Neuronal stem cell (in vitro differentiated cells): ENCODE results near the gene ATP5PD.
A peak's percentile ranks its signal among the peaks of the same experiment; 100 is the strongest.

Experiments used
- DNase-seq: peaks from one replicate; pipeline ENCODE4 v3.0.0-alpha.2; 2013; ENCODE audit warnings: low spot score
- H2AFZ ChIP-seq: one replicate; pipeline ENCODE4 v1.6.1; 2013; ENCODE audit warnings: mild to moderate bottlenecking, low read length, inconsistent platforms
- H2AK5ac ChIP-seq: 2 replicates; pipeline ENCODE4 v1.6.1; 2013; ENCODE audit warnings: low read depth, mild to moderate bottlenecking, inconsistent platforms, low read length, moderate library complexity, mixed read lengths
- H2BK120ac ChIP-seq: 2 replicates; pipeline ENCODE4 v1.6.1; 2013; ENCODE audit warnings: low read depth, mild to moderate bottlenecking, inconsistent platforms, low read length, moderate library complexity, mixed read lengths
- H2BK12ac ChIP-seq: one replicate; pipeline ENCODE4 v1.6.1; 2013; ENCODE audit warnings: low read length, inconsistent platforms
- H2BK15ac ChIP-seq: 2 replicates; pipeline ENCODE4 v1.6.1; 2013; ENCODE audit warnings: mild to moderate bottlenecking, low read length, inconsistent platforms, mixed read lengths
- H2BK5ac ChIP-seq: one replicate; pipeline ENCODE4 v1.6.1; 2013; ENCODE audit warnings: inconsistent platforms, mild to moderate bottlenecking, low read length, moderate library complexity
- H3K14ac ChIP-seq: one replicate; pipeline ENCODE4 v1.6.1; 2013; ENCODE audit warnings: low read length, inconsistent platforms
- H3K18ac ChIP-seq: 2 replicates; pipeline ENCODE4 v1.6.1; 2013; ENCODE audit warnings: low read length, inconsistent platforms
- H3K23ac ChIP-seq: 2 replicates; pipeline ENCODE4 v1.6.1; 2013; ENCODE audit warnings: low read depth, mild to moderate bottlenecking, mixed read lengths, low read length, inconsistent platforms; ENCODE audit not compliant: poor library complexity
- H3K27ac ChIP-seq: replicated peaks from 3 replicates; pipeline ENCODE4 v1.5.1; 2013; ENCODE audit warnings: low read length, inconsistent platforms
- H3K27me3 ChIP-seq, 3 experiments: 2 replicates each; pipeline ENCODE4 v1.6.1; 2013; ENCODE audit warnings: low read length in 3 of 3, mild to moderate bottlenecking in 2 of 3, inconsistent platforms in 1 of 3, low read depth in 1 of 3, mixed read lengths in 1 of 3, moderate library complexity in 1 of 3; ENCODE audit not compliant: control insufficient read depth in 3 of 3, insufficient read depth in 3 of 3
- H3K36me3 ChIP-seq, 2 donors: replicated peaks in 1 of 2; 2 replicates each; pipeline ENCODE4 v1.6.1; 2013; ENCODE audit warnings: low read length in 2 of 2; ENCODE audit not compliant: control insufficient read depth in 2 of 2, insufficient read depth in 2 of 2
- H3K4ac ChIP-seq: 2 replicates; pipeline ENCODE4 v1.6.1; 2013; ENCODE audit warnings: inconsistent platforms, mild to moderate bottlenecking, low read length, moderate library complexity
- H3K4me1 ChIP-seq, 2 donors: 1 replicate in 1 of 2; 2 replicates in 1 of 2; pipeline ENCODE4 v1.6.1; 2013; ENCODE audit warnings: low read length in 2 of 2, low read depth in 1 of 2; ENCODE audit not compliant: control insufficient read depth in 2 of 2, insufficient read depth in 1 of 2
- H3K4me2 ChIP-seq: one replicate; pipeline ENCODE4 v1.6.1; 2013; ENCODE audit warnings: mild to moderate bottlenecking, low read length, inconsistent platforms; ENCODE audit not compliant: insufficient read depth, poor library complexity, severe bottlenecking
- H3K4me3 ChIP-seq, 2 donors: 2 replicates each; pipeline ENCODE4 v1.5.1; 2013; ENCODE audit warnings: low read length in 2 of 2, mild to moderate bottlenecking in 2 of 2, inconsistent platforms in 1 of 2, moderate library complexity in 1 of 2
- H3K79me1 ChIP-seq: one replicate; pipeline ENCODE4 v1.6.1; 2013; ENCODE audit warnings: low read depth, mild to moderate bottlenecking, inconsistent platforms, low read length, moderate library complexity
- H3K9ac ChIP-seq: one replicate; pipeline ENCODE4 v1.6.1; 2013; ENCODE audit warnings: mild to moderate bottlenecking, low read depth, low read length, inconsistent platforms; ENCODE audit not compliant: poor library complexity
- H3K9me3 ChIP-seq, 2 donors: replicated peaks in 1 of 2; 2 replicates each; pipeline versions ENCODE3 to v1.6.1; 2013; ENCODE audit warnings: low read length in 2 of 2, mild to moderate bottlenecking in 2 of 2, inconsistent platforms in 1 of 2, low read depth in 1 of 2, mixed read lengths in 1 of 2, moderate library complexity in 1 of 2; ENCODE audit not compliant: control insufficient read depth in 2 of 2, insufficient read depth in 1 of 2
- H4K8ac ChIP-seq: one replicate; pipeline ENCODE4 v1.6.1; 2013; ENCODE audit warnings: low read depth, mild to moderate bottlenecking, inconsistent platforms, low read length, moderate library complexity
- H4K91ac ChIP-seq: one replicate; pipeline ENCODE4 v1.6.1; 2013; ENCODE audit warnings: low read length, low read depth, mild to moderate bottlenecking, inconsistent platforms; ENCODE audit not compliant: poor library complexity
- whole genome bisulfite sequencing, 2 donors: extraction: QIAGEN DNeasy Blood & Tissue Kit; methylation state at CpG; one replicate each; pipeline ENCODE4 v1.1.7; 2013; ENCODE audit warnings: missing lambda C conversion rate in 2 of 2, mixed read lengths in 1 of 2; ENCODE audit not compliant: insufficient read length in 2 of 2, insufficient replicate concordance in 1 of 2; ENCODE audit errors: extremely low coverage in 2 of 2; 5-methylcytosine and 5-hydroxymethylcytosine counted together

The ATP5PD gene

DNA sequence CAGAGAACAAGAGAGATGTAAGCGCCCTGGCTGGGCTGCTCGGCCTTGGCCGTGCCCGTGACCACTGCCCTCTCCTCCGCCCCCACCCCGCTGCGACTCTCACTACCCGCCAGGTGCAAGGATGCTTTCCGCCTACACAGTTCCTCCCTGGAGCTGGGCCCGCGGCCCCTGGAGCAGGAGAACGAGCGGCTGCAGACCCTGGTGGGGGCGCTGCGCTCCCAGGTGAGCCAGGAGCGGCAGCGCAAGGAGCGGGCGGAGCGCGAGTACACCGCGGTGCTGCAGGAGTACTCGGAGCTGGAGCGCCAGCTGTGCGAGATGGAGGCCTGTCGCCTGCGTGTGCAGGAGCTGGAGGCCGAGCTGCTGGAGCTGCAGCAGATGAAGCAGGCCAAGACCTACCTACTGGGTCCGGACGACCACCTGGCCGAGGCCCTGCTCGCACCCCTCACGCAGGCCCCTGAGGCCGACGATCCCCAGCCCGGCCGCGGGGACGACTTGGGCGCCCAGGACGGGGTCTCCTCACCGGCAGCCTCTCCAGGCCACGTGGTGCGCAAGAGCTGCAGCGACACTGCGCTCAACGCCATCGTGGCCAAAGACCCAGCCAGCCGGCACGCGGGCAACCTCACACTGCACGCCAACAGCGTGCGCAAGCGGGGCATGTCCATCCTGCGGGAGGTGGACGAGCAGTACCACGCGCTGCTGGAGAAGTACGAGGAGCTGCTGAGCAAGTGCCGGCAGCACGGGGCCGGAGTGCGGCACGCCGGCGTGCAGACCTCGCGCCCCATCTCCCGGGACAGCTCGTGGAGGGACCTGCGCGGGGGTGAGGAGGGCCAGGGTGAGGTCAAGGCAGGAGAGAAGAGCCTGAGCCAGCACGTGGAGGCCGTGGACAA is 43.5 kb downstream of the ATP5PD start:
- no peak overlapping the region for H3K4ac ChIP-seq
- H3K23ac ChIP-seq, result peak overlapping the region; percentile 80
- no peak overlapping the region for H2BK12ac ChIP-seq
- no peak overlapping the region for H3K14ac ChIP-seq
- no peak overlapping the region for H2BK120ac ChIP-seq
- peak overlapping the region; percentile 21 for H3K9ac ChIP-seq
- H3K36me3 ChIP-seq, result peaks cover 33 to 62% of the 10 kb centered on the region in 2 donors
- no peak overlapping the region for H3K4me2 ChIP-seq
- no peak overlapping the region for H2BK5ac ChIP-seq
- no peak for DNase-seq
- no peak overlapping the region for H3K27ac ChIP-seq
- no peak overlapping the region for H2AFZ ChIP-seq
- no peak overlapping the region for H4K91ac ChIP-seq
- H3K4me1 ChIP-seq, result no peaks in the 10 kb centered on the region
- H3K79me1 ChIP-seq, result no peaks in the 10 kb centered on the region
- no peaks in the 10 kb centered on the region for H3K9me3 ChIP-seq
- H3K18ac ChIP-seq, result no peak overlapping the region
- H2BK15ac ChIP-seq, result no peak overlapping the region
- H4K8ac ChIP-seq, result peak overlapping the region; percentile 17
- no peaks in the 10 kb centered on the region for H3K27me3 ChIP-seq
- no CpG with 5 or more reads among the region's 76 CpGs for WGBS, 2 donors
- peak overlapping the region in 1 of 2 donors; percentile 60 for H3K4me3 ChIP-seq
- no peak overlapping the region for H2AK5ac ChIP-seq

GRCh38 chr17:75001915-75002843 is 44.6 kb downstream of the ATP5PD start:
- Histone ChIP-seq H2BK120ac (no peak overlapping the region), H2BK15ac (no peak overlapping the region), H3K4me2 (no peak overlapping the region), H4K91ac (no peak overlapping the region), H3K27ac (no peak overlapping the region), H3K14ac (no peak overlapping the region), H3K27me3 (no peaks in the 10 kb centered on the region), H3K4me3 (no peak overlapping the region), H2BK5ac (no peak overlapping the region), H2AFZ (no peak overlapping the region), H2BK12ac (no peak overlapping the region), H3K9ac (no peak overlapping the region), H3K23ac (no peak overlapping the region), H3K4me1 (no peaks in the 10 kb centered on the region), H3K18ac (no peak overlapping the region), H3K9me3 (no peaks in the 10 kb centered on the region), H3K36me3 (peaks cover 33 to 62% of the 10 kb centered on the region in 2 donors), H4K8ac (no peak overlapping the region), H3K79me1 (no peaks in the 10 kb centered on the region), H3K4ac (no peak overlapping the region), H2AK5ac (no peak overlapping the region)
- no peak for DNase-seq
- no CpG with 5 or more reads among the region's 15 CpGs for WGBS, 2 donors

DNA sequence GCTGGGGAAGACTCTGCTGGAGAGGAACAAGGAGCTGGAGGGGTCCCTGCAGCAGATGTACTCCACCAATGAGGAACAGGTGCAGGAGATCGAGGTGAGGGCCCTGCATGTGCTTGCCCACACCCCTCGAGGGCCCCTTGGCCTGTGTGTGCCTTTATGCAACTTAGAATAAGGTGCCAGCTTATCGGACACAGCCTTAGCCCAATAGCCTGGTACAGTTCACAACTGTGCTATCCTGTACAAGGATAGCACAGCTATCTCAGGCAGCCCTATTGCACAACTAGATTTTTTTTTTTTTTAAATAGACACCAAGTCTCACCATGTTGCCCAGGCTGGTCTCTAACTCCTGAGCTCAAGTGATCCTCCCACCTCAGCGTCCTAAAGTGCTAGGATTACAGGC is 47.2 kb downstream of the ATP5PD start:
- Histone ChIP-seq H3K79me1 (no peaks in the 10 kb centered on the region), H2BK5ac (peak overlapping the region; percentile 48), H2BK120ac (no peak overlapping the region), H4K91ac (no peak overlapping the region), H3K9ac (no peak overlapping the region), H3K27me3 (no peaks in the 10 kb centered on the region), H3K14ac (no peak overlapping the region), H3K27ac (no peak overlapping the region), H3K4me2 (no peak overlapping the region), H3K4me1 (no peaks in the 10 kb centered on the region), H2AFZ (no peak overlapping the region), H3K23ac (no peak overlapping the region), H2AK5ac (no peak overlapping the region), H2BK15ac (no peak overlapping the region), H2BK12ac (no peak overlapping the region), H3K18ac (no peak overlapping the region), H3K36me3 (peaks cover 30 to 52% of the 10 kb centered on the region in 2 donors), H3K4ac (no peak overlapping the region), H3K9me3 (no peaks in the 10 kb centered on the region), H3K4me3 (no peak overlapping the region), H4K8ac (no peak overlapping the region)
- no CpG with 5 or more reads among the region's 4 CpGs for WGBS, 2 donors
- no peak for DNase-seq

DNA sequence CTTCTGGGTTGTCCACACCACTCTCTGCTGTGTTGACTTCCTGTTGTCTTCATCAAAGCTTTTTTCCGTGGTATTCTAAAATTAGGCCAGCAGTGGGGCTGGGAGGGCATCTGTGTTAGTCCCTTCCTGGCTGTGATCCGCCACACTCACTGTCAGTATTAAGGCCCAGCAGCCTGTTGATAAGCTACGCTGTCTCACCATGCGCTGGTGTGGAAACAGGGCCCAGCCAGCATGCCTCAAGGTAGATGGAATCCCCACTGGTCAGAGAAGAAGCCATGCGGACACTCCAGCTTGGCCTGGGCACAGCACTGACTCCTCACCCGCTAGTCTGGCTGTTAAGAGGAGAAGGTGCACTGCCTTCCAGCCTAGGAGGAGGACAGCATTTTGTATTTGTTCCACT is 48.0 kb downstream of the ATP5PD start:
- Histone ChIP-seq H4K91ac (no peak overlapping the region), H3K79me1 (no peaks in the 10 kb centered on the region), H2AK5ac (no peak overlapping the region), H3K4me3 (no peak overlapping the region), H2BK120ac (no peak overlapping the region), H2BK5ac (no peak overlapping the region), H3K4me1 (peaks cover 0 to 2% of the 10 kb centered on the region in 2 donors), H3K36me3 (peaks cover 28 to 49% of the 10 kb centered on the region in 2 donors), H4K8ac (no peak overlapping the region), H2BK12ac (no peak overlapping the region), H3K4ac (no peak overlapping the region), H2AFZ (no peak overlapping the region), H3K18ac (no peak overlapping the region), H3K27me3 (no peaks in the 10 kb centered on the region), H3K14ac (no peak overlapping the region), H3K9me3 (no peaks in the 10 kb centered on the region), H3K27ac (no peak overlapping the region), H3K4me2 (no peak overlapping the region), H2BK15ac (no peak overlapping the region), H3K23ac (no peak overlapping the region), H3K9ac (peak overlapping the region; percentile 50)
- DNase-seq, result no peak
- WGBS, 2 donors, result no CpG with 5 or more reads among the region's 6 CpGs
